ENCODE measurements around the gene GYPC. TPM values are rescaled to one million over a fixed set of nuclear protein-coding genes. Genes with fewer than 3 reads are reported as not detected.

GYPC gene
- total and polyA plus RNA-seq, 2 of the 4 experiments (the other 2 are of a cell fraction): 53.4 to 96.3 TPM

DNA sequence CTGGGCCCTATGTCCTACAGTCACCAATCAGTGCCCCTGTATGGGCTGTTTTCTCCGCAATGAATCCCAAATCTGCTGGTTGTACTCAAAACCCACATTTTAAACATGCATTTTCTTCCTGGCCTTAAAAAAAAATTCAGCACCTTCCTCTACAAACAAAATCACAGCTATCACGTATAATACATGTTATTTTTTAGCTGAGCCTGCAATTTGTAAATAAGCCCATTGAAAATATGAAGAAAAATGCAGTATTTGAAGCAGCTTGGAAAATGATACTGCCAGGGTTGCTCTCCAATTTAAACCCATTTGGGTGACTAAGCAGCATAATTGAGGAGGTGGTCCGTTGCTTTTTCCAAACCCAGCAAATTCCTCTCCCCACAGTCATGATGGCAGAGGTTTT lies 33.0 kb upstream of the GYPC start:
- Histone ChIP-seq H2BK5ac (ENCODE audit: low read depth, low read length, poor library complexity, severe bottlenecking) (no peak overlapping the region), H2AFZ (replicated peaks; ENCODE audit: low read length, poor library complexity) (no peak overlapping the region), H3K9me3 (ENCODE audit: control insufficient read depth, insufficient read depth, low read length) (no peaks in the 10 kb centered on the region), H3K18ac (ENCODE audit: low read depth, low read length) (no peak overlapping the region), H3K23ac (ENCODE audit: low read depth, low read length) (no peak overlapping the region), H3K27me3 (ENCODE audit: control insufficient read depth, insufficient read depth, low read length) (no peaks in the 10 kb centered on the region; the same call in 1 of the 2 replicates), H3K4me1 (ENCODE audit: control insufficient read depth, insufficient read depth, low read length) (no peaks in the 10 kb centered on the region), H3K79me1 (ENCODE audit: low read depth in 1 of 2, low read length in 2 of 2) (no peaks in the 10 kb centered on the region), H3K4me2 (ENCODE audit: low read depth, low read length) (no peak overlapping the region), H3K4me3 (ENCODE audit: insufficient read depth, low read depth, low read length) (no peak overlapping the region), H4K8ac (ENCODE audit: low read depth in 2 of 2, low read length in 2 of 2) (no peak overlapping the region), H2BK15ac (ENCODE audit: low read depth, low read length) (no peak overlapping the region), H3K36me3 (ENCODE audit: control insufficient read depth, insufficient read depth, low read length) (no peaks in the 10 kb centered on the region), H3K14ac (replicated peaks; ENCODE audit: low read depth, low read length) (no peak overlapping the region), H3K9ac (ENCODE audit: low read depth, low read length) (no peak overlapping the region), H3K27ac (ENCODE audit: insufficient read depth, low read length) (no peak overlapping the region), H3K9me1 (ENCODE audit: insufficient read depth, low read length) (no peaks in the 10 kb centered on the region), H4K5ac (ENCODE audit: low read depth, low read length) (no peak overlapping the region), H4K91ac (ENCODE audit: insufficient read depth, low read depth, low read length) (no peak overlapping the region), H3K56ac (ENCODE audit: extremely low read depth, insufficient read depth, low read length) (no peak overlapping the region), H2AK9ac (replicated peaks; ENCODE audit: low read depth, low read length, poor library complexity) (no peak overlapping the region), H2BK120ac (ENCODE audit: low read depth, low read length) (no peak overlapping the region), H2AK5ac (ENCODE audit: low read depth, low read length) (no peak overlapping the region), H2BK20ac (ENCODE audit: low read depth, low read length) (no peak overlapping the region), H4K20me1 (ENCODE audit: insufficient read depth, low read length) (no peaks in the 10 kb centered on the region), H3K4ac (ENCODE audit: low read depth, low read length) (no peak overlapping the region)
- WGBS, 2 experiments (ENCODE audit: extremely low coverage in 2 of 2, insufficient read length in 1 of 2): no CpG with 5 or more reads among the region's 3 CpGs
- CTCF ChIA-PET: no interaction called here
- DNase-seq: no peak
- POLR2A ChIA-PET (ENCODE audit: unreplicated experiment): no interaction called here
- in situ Hi-C loops (cut with MboI; ENCODE audit: low sequenced_read_pairs) (no loop called here), intact Hi-C loops (cut with micrococcal nuclease) (no loop called here), dilution Hi-C loops (cut with HindIII; ENCODE audit: low sequenced_read_pairs, unreplicated experiment) (no loop called here)
- TF ChIP-seq MAFK (IDR thresholded peaks at IDR 0.05; ENCODE audit: low read depth, low read length) (peak; percentile 63), MXI1 (IDR thresholded peaks at IDR 0.05; ENCODE audit: borderline replicate concordance, low read depth, low read length) (no peak)
- no peak for ATAC-seq (ENCODE audit: low read depth)
- no TSS peak for BruUV-seq (replicated peaks)
